Stimulated activated CD4-positive, alpha-beta T cell treated with anti-CD3 and anti-CD28 coated beads, TNF-alpha, amount 100 ng/mL, for 48 hours (primary cell): Measurements from ENCODE around the gene TPK1.

ENCODE experiments used
- DNase-seq, 3 donors: peaks; one replicate each; pipeline ENCODE4 v3.0.0-alpha.2; 2020; ENCODE audit warnings: low read depth in 3 of 3

The TPK1 gene

DNA sequence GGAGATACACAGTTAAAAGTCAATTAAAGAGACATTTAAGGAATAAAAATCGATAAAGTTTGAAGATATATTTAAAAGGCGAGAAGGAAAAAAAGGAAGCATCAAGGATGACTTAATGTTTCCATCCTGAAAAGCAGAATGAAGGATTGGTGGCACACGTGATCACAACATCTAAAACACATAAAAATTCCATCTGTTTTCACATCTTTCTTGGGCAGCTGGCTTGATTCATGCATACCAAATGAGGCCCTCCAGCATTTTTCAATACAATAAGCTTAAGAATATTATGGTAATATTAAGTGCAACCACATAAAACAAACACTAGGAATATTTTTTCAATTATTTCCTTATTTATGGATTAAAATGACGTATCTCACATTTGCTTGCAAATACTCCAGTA, 112.6 kb downstream of the TPK1 start:
- DNase-seq, result no peak

DNA sequence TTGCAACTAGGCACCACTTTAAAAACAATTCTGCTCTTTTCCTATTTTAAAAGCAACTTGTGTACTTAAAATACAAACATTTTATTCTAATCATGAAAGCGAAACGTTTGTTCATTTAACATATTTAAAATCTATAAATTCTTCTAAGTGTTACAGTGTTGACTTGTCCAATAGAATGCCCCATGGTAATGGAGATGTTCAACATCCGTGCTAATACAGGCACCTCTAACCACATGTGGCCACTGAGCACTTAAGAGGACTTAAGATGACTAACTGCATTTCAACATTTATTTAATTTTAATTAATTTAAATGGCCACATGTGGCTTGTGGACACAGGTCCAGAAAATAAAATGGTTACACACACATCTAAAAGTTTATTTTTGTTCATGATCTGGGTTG, 115.1 kb downstream of the TPK1 start:
- no peak for DNase-seq

DNA sequence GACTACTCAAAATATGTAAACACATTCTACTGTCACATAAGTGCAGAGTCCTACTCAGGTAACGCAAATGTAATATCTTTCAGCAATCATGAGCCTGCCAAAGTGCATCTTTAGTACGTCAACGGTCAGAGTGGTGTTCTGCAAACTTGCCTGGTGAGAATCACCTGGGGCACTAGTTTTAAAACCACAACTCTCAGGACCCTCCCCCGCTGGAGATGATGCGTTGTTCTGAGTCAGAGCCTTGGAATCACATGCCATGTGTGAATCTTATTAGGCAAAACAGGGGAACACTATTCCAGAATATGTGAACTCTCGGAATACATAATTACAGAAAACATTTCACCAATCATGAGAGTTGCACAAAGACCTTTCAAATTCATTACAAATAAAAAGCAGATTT, 115.7 kb downstream of the TPK1 start:
- no peak for DNase-seq

DNA sequence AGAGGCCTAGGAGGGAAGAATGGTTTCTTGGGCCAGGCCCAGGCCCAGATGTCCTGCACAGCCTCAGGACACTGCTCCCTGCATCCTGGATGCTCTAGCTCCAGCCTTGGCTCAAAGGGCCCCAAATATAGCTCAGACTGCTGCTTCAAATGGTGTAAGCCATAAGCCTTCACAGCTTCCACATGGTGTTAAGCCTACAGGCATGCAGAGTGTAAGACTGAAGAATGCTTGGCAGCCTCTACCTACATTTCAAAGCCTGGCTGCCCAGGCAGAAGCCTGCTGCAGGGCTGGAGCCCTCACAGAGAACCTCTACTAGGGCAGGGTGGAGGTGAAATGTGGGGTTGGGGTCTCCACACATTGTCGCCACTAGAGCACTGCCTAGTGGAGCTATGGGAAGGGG, 118.1 kb downstream of the TPK1 start:
- DNase-seq, result no peak

DNA sequence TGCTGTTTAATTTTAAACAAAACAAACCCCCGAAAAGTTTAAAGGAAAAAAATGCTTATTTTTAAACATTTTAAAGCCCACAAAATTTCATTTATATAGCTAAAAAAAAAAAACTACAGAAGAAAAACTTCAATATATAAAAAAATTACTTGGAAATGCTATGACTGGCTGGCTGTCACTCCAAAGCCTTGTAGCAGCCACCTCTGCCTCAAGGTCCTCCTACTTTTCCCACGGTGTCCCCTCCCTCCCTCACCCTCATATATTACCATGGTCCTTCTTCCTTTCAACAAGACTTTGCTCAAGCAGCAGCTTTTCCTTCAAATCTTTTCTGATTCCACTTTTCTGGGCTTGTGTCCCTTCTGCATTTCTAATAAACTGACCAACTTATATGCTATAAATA, 122.0 kb downstream of the TPK1 start:
- no peak for DNase-seq

DNA sequence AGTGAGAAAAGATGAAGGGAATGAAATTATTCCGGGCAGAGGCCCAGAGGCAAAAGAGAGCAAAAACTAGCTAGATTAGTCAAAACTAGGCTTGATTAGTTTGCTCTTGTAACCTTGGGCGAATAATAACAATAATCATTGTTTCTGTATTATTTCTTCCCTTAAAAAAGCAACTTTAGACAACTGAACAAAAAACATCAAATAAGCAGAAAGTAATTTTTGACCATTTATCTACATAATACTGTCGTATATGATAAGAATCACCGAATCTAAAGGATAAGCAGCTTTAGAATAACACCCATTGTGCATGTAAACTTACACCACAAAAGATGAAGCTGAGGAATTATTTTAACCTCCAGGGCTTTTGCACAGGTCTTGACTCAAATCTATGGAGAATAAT, 125.1 kb downstream of the TPK1 start:
- DNase-seq, result no peak

DNA sequence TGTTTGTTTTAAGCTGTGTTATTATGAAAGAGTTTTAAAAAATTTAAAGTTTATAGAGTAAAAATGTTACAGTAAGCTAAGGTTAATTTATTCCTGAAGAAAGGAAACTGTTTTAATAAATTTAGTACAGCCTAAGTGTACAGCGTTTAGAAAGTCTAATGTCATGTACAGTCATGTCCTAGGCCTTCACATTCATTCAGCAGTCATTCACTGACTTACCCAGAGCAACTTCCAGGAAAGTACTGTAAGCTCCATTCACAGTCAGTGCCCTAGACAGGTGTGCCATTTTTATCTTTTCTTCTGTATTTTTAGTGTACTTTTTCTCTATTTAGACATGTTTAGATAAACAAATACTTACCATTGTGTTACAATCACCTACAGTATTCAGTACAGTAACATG, 126.8 kb downstream of the TPK1 start:
- DNase-seq, result no peak

DNA sequence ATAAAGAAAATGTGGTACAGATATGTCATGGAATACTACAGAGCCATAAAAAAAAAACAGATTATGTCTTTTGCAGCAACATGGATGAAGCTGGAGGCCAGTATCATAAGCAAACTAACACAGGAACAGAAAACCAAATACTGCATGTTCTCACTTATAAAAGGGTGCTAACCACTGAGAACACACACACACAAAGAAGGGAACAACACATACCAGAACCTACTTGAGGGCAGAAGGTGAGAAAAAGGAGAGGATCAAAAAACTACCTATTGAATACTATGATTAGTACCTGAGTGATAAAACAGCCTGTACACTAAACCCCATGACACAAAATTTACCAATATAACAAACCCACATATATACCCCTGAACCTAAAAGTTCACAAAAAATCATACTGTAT, 144.6 kb downstream of the TPK1 start:
- DNase-seq, result no peak

DNA sequence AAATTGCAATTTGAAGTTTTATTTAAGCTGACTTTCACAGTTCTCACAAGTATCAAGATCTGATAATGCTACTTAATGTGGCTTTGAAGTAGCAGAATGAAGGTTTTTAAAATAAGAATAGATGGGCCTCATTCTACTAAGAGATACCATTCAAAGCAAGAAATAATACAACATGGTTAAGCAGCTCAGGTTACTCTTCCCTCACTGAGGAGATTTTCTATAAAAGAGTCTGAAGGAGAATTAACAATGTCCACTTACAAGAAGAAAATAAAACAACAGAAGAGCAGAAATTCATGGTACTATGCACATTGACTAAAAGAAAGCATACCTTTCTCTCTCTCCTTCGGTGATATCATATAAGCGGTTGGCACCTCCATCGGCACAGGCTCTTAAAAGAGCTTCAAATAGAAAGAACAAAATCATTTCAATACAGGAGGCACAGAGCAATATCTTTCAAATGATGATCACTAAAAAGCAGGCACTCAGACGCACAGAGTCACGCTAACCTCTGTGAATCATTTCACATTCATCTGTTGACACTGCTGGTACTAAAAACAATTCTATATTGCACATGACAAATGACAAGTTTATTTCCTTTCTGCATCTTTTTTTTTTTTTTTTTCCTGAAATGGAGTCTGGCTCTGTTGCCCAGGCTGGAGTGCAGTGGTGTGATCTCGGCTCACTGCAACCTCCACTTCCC, 153.1 kb downstream of the TPK1 start:
- DNase-seq, result no peak

DNA sequence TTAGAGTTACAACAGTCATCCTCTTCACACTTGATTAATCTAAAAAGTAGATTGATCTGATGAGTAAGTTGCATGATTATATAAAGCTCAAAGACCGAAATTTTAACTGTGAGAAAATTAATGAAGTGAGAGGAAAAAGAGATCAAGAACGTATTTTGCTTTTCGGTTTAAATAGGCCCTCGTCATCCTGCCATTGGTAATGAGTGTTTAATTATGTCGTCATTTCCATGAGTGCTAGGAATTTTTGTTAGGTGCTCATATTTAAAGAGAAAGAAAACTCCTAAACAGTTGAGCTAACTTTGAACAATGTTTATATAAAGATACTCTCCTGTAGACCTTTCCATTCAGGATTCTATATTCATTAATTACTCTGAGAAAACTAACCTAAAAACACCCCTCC, 159.4 kb downstream of the TPK1 start:
- no peak for DNase-seq

DNA sequence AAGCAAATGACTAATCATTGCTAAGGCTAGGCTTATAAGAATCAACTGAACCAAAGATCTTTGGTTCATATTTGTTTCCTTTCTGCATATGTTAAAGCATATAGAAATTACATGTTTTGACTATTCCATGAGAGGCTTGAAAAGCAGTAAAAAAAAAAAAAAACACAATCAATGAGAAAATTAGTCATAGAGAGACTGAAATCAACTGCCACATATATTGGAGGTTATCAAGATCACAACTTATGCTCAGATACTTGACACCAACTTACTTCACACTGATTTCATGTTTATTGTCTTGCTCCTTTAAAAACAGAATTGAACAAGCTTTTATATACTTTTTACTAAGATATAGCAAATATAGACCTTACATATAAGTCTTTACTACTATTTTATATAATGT, 161.3 kb downstream of the TPK1 start:
- no peak for DNase-seq

DNA sequence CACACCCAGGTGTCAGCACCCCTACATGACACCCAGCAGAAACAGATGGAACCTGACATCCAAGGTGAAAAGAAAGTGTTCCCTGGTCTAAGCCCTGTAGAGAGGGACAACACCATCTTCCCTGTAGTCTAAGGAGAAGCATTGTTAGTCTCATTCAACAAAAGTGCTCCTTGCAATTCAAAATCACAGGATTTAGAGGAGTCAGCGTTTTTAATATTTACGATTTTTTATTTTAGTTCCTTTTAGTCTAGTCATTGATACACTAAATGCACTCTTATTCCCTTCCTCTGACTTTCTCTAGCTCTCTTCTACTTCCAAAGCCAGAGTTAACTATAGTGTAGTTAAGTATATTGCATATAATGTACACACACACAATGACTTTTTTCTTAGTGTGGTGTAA, 163.0 kb downstream of the TPK1 start:
- DNase-seq, result no peak

DNA sequence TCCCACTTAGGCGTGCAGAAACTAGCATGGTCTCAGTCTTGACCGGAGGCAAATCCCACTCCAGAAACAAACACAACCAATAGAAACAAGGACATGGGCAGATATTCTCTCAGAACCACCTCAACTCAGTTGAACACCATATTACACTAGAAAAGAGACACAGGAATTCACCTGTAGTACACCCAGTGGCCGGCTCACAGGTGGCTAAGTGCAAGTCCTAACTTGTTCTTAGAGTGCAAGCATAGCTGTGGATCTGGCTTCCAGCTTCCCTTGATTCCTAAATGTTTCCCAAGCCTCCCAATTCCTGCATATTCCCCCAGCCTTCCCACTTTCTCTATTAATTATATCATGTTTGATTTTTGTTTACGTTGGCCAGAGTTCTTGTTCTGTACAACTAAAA, 164.4 kb downstream of the TPK1 start:
- DNase-seq, result no peak

DNA sequence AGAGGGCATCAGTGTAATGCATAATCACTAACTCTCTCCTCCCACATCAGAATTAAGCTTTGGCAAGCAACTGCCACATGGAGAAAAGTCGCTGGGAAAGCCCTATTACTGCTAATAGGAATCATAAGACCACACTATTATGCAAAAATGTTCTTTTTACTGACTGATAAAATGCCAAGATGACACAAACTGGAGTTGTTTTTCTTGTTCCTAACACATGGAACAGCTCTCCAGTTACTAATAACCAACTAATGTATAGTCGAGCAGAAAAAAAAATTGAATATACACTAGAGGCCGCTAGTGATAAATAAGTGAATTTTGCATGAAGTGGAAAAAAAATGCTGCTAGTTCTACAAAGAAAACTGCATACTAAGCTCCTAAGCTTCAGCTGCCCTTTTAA, 165.6 kb downstream of the TPK1 start:
- no peak for DNase-seq

DNA sequence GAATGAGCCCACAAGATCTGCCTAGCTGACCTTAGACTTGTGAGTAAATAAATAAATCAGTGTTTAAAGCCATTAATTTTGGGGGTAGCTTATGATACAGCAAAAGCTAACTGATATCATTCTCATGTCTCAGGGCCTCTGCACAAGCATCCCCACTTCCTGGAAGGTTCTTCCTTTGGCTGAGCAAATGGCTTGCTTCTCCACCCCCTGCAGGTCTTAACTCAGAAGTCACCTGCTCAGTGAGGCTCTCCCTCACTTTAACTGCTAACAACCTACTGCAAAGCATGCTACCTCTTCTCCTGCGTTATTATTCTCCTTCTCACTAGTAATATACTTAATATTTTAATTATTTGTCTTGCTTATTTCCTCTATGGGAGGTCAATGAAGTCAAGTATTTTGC, 167.3 kb downstream of the TPK1 start:
- DNase-seq, result no peak

DNA sequence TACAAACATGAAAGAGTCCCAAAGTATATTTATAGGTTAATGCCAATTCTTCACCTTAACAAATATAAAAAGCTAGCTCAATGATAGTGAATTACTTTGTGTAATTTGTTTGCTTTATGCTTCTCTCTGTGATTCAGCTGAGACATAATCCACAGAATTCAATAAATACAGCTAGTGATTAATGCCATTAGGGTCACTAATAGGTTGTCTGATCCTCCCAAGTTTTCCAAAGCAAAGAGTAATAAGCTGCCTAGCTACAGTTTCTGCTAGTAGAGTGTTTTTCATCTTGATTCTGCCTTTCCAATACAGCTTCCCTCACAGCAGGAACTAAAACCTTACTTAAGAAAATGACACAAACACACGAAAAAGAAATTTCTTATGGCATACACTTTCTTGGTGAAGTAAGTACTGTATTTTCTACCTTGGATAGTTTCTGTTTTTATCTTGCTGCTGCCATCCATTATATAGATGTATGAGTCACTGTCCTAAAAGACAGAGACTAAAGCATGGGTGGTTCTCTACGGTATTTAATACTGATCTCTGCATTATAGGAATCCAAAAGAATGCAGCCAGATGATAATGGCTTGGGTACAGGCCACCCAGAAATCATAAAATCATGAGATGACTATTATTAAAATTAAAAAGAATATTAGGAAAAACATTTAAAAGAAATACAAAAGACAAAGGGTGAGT, 170.0 kb downstream of the TPK1 start:
- no peak for DNase-seq

DNA sequence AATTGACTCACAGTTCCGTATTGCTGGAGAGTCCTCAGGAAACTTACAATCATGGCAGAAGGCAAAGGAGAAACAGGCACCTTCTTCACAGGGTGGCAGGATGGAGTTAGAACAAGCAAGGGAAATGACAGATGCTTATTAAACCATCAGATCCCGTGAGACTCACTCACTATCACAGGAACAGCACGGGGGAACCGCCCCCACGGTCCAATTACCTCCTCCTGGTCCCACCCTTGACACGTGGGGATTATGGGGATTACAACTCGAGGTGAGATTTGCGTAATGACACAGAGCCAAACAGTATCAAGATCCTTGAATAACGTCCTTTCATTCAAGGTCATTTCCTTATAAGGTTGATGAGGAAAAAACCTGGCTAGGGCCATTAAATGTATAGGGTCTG, 176.6 kb downstream of the TPK1 start:
- DNase-seq, result no peak

DNA sequence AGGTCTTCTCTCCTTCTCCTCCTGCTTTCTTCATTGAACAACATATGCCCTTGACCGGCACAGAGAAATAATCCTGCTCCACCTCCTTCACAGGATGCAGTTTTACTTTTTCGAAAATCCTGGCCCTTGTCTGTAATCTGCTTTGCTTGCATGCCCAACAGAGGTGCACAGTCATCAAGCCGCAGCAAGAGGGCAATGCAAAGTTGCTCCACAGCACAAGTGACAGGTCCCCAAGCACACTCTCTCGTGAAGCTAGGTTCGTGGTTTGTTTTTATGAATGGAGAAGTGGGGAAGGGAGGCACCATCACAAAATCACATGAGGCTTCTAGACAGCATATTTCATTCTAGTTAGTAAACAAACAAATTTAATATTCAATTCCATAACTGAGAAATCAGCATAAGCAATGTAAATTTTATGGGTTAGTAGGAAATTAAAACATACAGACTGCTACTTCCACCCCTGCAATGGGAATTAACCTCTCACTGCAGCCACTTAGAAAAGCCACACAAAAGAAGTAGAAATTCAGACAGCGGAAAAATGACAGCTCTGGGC, 178.8 kb downstream of the TPK1 start:
- DNase-seq, result no peak

DNA sequence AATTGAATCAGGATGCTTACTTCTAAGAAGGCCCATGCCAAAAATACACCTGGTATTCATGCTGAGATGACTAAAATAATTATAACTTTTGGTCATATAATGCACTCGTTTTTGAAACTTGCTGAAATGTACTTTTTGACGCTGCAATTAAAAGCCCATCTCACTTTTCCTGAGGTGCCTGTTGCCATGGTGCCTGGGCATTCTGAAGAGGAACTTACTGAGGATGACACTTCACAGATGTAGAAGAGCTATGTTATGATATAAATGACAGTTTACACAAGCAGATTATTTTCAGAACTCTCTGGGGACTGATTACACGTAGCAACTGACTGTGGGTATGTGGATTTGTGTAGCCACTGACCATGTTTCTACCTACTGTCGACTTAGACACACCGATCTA, 182.4 kb downstream of the TPK1 start:
- no peak for DNase-seq

DNA sequence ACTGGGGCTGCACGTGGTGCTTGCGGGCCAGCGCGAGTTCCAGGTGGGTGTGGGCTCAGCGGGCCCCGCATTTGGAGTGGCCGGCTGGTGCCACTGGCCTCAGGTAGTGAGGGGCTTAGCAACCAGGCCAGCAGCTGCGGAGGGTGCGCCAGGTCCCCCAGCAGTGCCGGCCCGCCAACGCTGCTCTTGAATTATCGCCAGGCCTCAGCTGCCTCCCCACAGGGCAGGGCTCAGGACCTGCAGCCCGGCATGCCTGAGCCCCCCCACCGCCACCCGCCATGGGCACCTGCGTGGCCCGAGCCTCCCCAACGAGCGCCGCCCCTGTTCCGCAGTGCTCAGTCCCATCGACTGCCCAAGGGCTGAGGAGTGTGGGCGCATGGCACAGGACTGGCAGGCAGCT, 185.4 kb downstream of the TPK1 start:
- DNase-seq, result no peak

DNA sequence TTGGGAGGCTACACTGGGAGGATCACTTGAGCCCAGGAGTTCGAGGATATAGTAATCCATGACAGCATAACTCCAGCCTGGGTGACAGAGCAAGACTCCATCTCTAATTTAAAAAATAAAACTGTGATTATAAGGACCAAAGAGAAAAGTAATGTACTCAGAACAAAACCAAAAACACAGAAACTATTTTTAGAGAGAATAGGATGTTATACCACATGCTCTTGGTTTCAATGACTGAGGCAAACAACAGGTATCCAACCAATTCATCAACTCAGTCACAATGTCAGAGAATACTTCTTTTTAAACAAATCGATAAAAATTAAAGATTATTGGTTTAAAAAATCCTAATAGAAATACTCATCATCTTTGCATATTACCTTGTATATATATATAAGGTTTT, 186.7 kb downstream of the TPK1 start:
- DNase-seq, result no peak

DNA sequence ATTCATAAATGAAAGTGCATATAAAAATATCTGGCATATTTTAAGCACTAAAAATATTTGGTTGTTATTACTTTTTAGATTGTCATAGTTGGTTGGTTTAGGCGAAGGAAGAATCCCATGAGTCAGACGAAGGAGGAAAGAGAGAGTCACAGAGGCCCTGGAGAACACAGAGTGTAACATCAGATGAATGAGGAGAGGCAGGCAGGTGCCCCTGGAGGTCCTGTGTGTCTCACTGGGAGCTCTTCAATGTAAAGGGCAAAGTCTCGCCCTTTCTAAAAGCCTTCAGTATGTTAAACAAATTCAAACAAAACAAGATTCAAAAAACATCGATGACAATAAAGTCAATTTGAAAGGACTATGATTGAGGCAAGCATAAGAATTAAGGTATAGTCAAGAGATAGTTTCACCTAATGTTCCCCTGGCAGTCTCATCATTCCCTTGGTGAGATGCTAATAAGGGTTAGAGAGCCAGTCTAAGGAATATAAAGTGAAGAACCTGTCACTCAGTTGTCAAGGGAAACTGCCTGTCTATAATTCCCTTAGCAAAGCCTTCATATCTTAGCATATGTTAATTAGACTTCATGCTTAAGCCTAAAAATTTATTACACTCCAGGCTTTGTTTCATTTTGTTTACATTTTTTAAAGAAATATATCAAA, 194.3 kb downstream of the TPK1 start:
- no peak for DNase-seq

DNA sequence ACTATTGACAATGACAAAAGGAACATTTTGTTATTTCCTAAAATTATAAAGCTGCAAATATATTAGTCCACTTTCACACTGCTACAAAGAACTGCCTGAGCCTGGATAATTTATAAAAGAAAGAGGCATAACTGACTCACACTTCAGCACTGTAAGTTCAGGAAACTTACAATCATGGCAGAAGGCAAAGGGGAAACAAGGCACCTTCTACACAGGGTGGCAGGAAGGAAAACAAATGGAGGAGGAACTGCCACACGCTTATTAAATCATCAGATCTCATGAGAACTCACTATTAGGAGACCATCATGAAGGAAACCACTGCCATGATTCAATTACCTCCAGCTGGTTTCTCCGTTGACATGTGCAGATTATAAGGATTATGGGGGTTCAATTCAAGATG, 203.1 kb downstream of the TPK1 start:
- no peak for DNase-seq
